HCT116 (cell line): Measurements from ENCODE around the gene DENND10.

Experiments
- EZH2 ChIP-seq: fragments of 200-600 bp; sonication (generic); IDR thresholded peaks from 2 replicates; pipeline ENCODE4 v1.6.1; 2017; ENCODE audit warnings: antibody characterized with exemption, mixed run types
- JUND ChIP-seq: IDR thresholded peaks from 2 replicates; pipeline ENCODE4 v1.6.1; 2012
- POLR2A ChIP-seq: IDR thresholded peaks from 2 replicates; pipeline ENCODE4 v1.7.0; 2011; ENCODE audit warnings: borderline replicate concordance; ENCODE audit not compliant: insufficient read depth, insufficient read length; ENCODE audit errors: extremely low read depth
- POLR2AphosphoS5 ChIP-seq: IDR thresholded peaks from 2 replicates; pipeline ENCODE4 v1.6.1; 2011; ENCODE audit warnings: mild to moderate bottlenecking, low read depth, low read length, moderate library complexity
- SP1 ChIP-seq: IDR thresholded peaks from 2 replicates; pipeline ENCODE4 v1.6.1; 2012; ENCODE audit warnings: low read depth
- YY1 ChIP-seq: IDR thresholded peaks from 2 replicates; pipeline ENCODE4 v1.6.1; 2011; ENCODE audit warnings: low read length, low read depth, moderate library complexity, mild to moderate bottlenecking; ENCODE audit not compliant: insufficient replicate concordance; ENCODE audit errors: extremely low read depth
- ZFX ChIP-seq: fragments of 450-650 bp; IDR thresholded peaks from 2 replicates; pipeline ENCODE4 v1.6.1; 2017
- TF ChIP-seq, protein P1 (sequence below), 3 experiments: fragments of 200-600 bp in 1 of 3; sonication (generic) in 1 of 3; IDR thresholded peaks in 2 of 3; conservative IDR thresholded peaks in 1 of 3; 2 replicates each; pipeline ENCODE4 v1.5.1; 2012 to 2017; ENCODE audit warnings: low read depth in 2 of 3, low read length in 2 of 3, antibody characterized with exemption in 1 of 3, borderline replicate concordance in 1 of 3, control low read depth in 1 of 3, mild to moderate bottlenecking in 1 of 3, mixed read lengths in 1 of 3, mixed run types in 1 of 3, moderate library complexity in 1 of 3; ENCODE audit not compliant: insufficient read depth in 1 of 3

DNA sequence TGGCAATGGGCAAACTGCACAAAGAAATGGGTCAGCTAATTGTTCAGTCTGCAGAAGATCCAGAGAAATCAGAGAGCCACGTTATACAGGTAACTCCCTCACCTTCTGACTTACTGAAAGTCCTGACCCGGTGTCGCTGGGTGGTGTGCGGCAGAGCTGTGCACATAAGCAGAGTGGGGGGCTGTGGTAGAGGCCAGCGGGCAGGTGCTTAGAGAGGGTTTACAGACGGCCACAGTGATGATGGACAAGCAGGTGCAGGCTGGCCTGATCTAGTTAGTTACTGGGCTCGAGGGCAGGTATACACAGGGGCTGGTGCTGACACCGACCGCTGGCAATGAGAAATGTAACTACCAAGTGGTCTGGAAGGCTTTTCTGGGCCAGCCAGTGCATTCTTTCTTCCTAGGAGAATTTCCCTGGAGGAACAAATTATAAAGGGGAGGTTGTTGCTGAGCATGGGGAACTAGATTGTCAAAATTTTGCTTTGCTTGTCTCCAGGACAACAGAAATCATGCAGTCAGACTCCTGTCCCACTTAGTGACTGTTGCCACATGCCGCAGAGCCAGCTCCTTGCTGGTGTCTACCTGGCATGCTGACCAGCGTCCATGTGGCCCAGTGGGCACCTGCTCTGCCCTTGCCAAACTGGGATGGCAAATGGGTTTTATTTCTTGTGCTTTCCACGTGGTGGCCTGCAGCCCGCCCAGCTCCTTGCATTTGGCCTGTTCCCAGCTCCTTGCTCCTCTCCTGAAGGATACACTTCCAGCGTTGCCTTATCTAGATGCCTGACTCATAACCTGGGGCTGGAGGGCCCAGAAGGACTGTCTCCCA is 28.8 kb downstream of the DENND10 start:
- TF ChIP-seq, protein P1, sequence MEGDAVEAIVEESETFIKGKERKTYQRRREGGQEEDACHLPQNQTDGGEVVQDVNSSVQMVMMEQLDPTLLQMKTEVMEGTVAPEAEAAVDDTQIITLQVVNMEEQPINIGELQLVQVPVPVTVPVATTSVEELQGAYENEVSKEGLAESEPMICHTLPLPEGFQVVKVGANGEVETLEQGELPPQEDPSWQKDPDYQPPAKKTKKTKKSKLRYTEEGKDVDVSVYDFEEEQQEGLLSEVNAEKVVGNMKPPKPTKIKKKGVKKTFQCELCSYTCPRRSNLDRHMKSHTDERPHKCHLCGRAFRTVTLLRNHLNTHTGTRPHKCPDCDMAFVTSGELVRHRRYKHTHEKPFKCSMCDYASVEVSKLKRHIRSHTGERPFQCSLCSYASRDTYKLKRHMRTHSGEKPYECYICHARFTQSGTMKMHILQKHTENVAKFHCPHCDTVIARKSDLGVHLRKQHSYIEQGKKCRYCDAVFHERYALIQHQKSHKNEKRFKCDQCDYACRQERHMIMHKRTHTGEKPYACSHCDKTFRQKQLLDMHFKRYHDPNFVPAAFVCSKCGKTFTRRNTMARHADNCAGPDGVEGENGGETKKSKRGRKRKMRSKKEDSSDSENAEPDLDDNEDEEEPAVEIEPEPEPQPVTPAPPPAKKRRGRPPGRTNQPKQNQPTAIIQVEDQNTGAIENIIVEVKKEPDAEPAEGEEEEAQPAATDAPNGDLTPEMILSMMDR (IDR thresholded peaks at IDR 0.05 in 2 of 3, conservative IDR thresholded peaks at IDR 0.05 in 1 of 3; ENCODE audit: borderline replicate concordance in 1 of 3, insufficient read depth in 1 of 3, low read depth in 2 of 3, low read length in 2 of 3), result no peak
- TF ChIP-seq POLR2AphosphoS5 (no peak), SP1 (no peak), POLR2A (no peak), EZH2 (no peak), ZFX (no peak), JUND (no peak), YY1 (no peak)
